HG03469 (cell line): Measurements from ENCODE around the gene MAGI2.

ENCODE experiments used
- ATAC-seq: cut with Tn5 transposase; IDR thresholded peaks from one replicate; pipeline ENCODE4 v1.9.1; 2021; ENCODE audit warnings: mild to moderate bottlenecking, moderate library complexity, moderate number of reproducible peaks; ENCODE audit not compliant: unreplicated experiment

Gene MAGI2

DNA sequence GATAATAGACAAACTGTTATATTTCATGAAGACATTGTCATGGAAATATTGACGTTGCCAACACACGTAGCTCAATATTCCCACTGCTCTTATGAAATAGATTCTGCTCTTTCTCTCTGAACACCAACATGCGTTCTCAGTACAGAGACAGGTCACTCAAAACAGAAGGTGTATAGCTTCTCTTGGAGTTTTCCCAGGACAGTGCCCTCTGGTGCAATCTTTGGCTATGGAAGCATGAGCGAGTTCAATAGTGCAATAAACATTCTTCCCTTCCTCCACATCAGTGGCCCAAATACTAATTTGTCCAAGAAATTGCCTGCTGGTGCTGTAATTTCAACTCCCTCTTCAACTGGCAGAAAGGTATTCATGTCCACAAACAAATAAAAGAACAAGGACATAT lies 145.3 kb downstream of the MAGI2 start:
- ATAC-seq = no peak

DNA sequence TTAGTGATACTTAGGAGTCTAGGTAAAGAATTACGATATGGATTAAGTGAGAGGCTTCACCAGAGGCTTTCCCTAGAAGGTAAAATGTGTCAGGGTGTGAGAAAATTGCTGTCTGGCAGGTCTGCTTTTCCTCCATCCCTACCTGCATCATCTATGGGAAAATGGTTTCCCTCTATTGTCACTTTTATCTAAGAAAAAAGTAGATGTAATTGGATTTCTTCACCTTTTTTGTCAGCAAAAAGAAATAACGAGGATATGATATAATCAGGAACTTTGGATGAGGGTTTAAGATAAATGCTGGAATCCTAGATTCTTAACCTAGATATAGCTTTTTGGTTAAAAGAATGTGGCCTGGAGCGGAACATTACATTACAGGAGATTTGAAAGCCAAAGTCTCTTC lies 146.1 kb downstream of the MAGI2 start:
- no peak for ATAC-seq

DNA sequence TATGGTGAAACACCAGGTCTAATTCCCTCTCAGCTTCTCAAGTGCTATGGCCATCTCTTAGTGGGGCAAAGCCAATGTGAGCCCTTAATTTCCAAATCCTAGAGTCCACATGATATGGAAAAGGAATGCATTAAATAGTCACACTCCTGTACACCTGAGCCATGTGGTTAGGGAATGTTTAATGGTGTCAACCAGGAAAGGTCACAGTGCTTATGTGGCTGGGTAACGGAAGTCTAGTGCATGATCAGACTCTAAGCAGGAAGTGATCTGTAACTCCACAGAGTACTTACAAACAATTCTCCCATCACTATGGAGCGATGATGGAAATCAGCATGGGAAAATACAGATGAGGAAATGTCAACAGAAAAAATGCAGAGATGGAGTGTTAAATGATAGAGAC lies 148.8 kb downstream of the MAGI2 start:
- ATAC-seq = no peak

DNA sequence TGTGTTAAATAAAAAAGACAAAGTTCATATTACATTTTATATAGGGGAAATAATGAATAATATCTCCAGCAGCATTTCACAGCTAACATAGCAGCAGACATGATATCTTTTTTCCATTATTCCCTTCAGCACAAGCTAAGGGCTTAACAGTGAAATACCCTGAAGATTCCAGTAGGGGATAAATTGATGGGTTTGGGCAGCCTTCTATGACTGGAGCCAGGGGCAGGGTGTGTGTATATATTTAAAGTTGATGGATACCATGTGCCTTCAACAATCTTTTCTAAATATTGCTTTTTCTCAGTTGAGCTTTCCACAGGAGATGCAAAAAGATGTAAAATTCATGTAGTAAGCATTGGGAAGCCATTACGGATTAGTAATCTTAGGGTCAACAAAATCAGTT lies 151.2 kb downstream of the MAGI2 start:
- no peak for ATAC-seq

DNA sequence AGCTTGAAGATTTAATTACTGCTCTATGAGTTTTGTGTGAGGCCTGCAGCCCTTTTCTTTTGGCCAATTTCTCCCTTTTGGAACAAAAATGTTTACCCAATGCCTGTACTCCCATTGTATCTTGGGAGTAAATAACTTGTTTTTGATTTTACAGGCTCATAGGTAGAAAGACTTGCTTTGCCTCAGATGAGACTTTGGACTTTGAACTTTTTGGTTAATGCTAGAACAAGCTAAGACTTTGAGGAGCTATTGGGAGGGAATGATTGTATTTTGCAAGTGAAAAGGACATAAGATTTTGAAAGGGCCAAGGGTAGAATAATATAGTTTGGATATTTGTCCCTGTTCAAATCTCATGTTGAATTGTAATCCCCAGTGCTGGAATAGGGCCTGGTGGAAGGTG lies 152.0 kb downstream of the MAGI2 start:
- ATAC-seq = no peak

DNA sequence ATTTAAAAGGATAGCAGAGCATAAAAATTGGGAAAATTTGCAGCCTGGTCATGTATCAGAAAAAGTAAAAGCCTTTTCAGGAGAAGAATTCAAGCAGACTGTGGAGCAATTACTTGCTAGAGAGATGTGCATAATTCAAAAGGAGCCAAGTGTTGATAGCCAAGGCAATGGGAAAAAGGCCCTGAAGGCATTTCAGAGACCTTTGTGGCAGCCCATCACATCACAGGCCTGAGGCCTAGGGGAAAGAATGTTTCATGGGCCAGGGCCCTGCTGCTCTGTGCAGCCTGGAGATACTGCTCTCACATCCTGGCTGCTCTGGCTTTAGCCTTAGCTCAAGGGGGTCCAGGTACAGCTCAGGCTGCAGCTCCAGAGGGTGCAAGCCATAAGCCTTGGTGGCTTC lies 152.9 kb downstream of the MAGI2 start:
- ATAC-seq = no peak

DNA sequence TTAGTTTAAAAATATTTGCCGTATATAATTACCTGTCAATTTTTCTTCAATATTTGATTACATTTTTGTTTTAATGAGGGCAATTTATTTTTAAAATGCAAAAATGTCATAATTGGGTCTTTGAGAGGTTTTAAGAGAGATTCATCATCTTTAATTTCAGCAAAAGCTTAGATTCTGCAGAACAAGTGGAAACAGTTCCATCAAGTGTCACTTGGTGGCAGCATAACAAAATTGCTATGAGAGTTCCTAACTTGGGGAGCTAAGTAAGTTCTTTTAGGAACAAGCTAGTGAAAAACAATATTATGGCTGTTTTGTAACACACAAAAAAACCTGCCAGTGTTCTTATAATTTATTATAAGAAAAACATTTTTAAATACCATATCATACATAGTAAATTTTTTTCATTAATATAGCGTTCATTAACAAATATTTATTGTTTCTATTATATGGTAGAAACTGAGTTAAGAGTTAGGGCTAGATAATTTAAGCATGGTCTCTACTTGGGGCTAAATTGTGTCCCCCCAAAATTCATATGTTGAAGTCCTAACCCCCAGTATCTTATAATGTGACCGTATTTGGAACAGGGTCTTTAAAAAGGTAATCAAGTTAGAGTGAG lies 155.2 kb downstream of the MAGI2 start:
- ATAC-seq = no peak

DNA sequence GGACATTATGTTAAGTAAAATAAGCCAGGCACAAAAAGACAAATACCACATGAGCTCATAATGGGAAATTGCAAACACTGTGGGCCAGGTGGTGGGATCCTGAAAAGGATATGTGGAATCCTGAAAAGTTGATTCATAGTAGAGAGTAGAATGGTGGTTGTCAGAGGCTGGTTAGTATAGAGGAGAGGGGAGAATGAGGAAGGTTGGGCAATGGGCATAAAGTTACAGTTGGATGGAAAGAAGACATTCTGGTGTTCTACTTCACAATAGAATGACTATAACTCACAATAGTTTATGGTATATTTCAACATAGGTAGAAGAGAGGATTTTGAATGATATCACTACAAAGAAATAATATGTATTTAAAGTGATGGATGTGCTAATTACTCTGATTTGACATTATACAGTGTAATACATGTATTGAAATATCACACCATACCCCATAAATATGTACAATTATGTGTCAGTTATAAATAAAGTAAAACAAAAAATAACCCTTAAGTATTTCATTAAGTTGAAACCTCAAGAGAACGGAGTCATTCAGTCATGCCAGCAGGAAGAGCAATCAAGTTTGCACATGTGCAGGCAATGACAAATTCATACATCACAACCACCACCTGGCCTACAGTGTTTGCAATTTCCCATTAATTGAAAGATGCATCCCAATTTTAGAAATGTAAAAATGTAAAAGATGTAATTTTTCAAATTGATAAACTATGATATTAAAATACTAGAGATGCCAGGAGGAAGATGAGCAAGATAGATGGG lies 156.7 kb downstream of the MAGI2 start:
- no peak for ATAC-seq

DNA sequence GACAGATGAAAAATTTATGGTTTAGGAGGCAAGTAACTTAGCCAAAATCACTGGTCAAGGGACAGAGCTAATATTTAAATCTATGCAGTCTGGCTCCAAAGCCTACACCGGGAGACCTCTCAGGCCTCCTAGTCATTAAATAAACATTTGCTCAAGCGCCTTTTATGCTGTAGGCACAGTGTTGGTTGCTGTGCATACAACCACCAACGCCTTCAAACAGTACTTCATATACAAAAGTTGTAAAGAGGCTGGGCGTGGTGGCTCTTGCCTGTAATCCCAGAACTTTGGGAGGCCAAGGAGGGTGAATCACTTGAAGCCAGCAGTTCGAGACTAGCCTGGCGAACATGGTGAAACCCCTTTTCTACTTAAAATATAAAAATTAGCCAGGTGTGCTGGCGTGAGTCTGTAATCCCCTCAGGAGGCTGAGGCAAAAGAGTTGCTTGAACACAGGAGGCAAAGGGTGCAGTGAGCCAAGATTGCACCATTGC lies 159.8 kb downstream of the MAGI2 start:
- ATAC-seq = no peak

DNA sequence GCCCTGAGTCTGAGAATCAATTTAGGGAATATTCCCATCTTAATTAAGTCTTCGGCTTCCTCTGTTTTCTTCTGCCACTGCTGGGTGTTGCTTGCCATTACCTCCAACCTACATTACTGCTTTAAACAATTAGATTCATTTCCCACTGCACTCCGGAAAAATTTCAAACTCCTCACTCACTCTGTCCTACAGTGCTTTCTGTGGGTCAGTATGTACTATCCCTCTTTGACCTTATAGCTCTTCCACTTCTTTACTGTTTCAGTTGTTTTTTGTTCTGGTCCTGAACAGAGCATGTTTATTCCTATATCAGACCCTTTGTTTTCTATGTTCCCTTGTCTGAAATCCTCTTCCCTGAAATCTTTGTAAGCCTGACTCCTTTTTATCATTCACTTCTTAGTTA lies 160.6 kb downstream of the MAGI2 start:
- ATAC-seq = no peak

DNA sequence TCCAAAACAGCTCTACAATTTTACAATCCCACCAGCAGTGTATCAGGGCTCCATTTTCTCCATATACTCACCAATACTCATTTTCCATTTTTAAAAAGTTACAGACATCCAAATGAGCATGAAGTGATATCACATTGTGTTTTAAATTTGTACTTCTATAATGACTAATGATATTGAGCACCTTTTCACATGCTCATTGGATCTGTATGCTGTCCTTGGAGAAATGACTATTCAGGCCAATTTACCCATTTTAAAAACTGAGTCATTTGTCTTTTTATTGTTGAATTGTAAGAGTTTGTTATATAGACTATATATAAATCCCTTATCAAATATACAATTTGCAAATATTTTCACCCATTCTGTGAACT lies 162.0 kb downstream of the MAGI2 start:
- no peak for ATAC-seq

DNA sequence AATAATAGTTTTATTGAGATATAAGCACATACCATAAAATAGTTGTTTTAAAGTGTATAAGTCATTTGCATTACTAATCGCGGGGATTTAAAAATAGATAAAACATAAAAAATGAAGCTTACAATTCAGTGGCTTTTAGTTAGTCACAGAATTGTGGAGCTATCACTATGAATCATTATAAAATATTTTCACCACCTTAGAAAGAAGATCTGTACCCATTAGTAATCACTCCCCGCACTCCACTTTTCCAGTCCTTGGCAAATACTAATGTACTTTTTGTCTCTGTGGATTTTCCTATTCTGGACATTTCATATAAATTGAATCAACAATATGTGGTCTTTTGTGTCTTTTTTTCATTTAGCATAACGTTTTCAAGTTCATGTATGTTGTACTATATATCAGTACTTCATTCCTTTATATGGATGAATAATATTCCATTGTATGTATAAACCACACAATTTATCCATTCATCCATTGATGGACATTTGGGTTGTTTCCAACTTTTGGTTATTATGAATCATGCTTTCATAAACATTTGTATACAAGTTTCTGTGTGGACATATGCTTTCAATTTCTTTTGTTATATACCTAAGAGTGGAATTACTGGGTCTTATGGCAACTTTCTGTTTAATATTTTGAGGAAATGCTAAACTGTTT lies 162.5 kb downstream of the MAGI2 start:
- no peak for ATAC-seq

DNA sequence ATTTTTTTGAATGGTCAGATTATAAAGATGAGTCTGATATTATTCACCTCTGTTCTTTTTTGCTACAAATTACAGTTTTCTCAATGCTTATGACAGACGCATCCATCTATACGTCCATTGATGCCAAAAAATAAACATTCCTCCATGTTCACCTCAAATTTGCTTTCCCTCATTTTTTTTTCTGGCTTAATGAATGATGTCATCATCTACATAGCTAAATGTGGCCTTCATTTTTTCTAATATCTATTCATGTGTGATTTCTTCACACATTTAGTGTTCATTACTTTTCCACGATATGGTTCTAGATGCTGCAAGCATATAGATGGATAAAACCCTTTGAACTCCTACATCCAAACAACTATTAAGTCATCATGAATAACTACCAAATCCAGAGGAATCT lies 163.1 kb downstream of the MAGI2 start:
- no peak for ATAC-seq

DNA sequence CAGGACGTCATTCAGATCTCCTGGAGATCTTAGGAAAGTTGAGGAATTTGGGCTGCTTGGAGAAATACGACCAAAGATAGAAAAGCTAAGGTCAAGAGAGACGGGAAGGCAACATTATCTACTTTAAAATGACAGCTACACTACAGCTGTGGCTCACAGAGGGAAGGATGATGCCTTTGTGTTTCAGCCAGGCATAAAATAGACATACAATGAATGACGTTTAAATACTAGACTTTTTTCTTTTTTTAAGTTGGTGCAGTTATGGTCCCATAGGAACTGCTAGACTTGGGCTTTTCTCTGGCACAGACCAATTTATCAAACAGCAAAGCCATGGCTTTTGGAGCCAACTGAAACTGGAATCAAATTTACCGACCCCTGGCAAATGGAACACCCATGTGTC lies 164.8 kb downstream of the MAGI2 start:
- ATAC-seq = no peak

DNA sequence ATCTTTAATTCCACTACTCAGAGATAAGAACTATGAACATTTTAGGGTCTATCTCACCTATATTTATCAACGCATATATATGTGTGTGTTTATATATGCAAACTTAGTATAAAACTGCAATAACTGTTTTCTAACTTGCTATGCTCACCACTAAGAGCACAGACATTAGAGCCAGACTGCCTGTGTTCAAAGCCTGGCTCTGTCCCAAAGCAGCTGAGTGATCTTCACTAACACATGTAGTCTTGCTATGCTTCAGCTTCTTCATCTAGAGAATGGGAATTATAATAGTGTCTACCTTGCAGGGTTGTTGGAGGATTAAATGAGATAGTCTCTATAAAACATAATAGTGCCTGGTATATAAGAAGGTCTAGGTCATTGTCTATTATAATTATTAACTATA lies 165.5 kb downstream of the MAGI2 start:
- ATAC-seq = no peak

DNA sequence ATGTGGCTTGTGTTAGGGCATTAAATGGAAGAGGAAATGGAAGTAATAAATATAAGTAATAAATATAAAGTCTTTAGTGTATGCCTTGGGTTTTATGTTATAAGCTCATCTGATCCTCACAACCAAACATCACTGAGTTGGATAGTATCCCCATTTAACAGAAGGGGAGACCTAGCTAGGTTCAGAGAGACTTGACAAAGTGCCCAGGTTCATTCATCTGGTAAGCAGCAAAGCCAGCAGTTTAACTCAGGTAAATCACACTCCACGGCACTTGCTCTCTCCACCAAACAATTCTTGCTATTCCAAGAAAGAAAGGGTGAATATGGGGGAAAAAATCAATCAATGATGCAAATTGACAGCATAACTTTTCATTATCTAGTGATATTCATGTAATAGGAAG lies 167.3 kb downstream of the MAGI2 start:
- no peak for ATAC-seq

DNA sequence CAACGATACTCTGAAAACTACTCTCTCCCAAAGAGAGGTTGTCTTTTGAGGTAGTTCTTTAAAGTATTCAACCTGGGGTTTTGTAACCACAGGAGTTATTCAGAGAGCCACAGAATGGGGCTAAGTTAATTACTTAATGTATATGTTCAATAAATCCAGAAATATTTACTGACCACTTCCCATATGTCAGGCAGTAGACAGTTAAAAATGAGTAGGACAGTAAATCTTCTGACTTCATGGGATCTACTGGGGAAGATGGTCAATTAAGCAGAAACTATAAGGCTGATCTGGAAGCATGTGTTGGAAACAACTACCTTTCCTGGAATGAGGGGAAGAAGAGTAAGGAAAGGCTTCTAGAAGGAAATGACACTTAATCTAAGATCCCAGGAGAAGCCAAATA lies 167.7 kb downstream of the MAGI2 start:
- ATAC-seq = no peak

DNA sequence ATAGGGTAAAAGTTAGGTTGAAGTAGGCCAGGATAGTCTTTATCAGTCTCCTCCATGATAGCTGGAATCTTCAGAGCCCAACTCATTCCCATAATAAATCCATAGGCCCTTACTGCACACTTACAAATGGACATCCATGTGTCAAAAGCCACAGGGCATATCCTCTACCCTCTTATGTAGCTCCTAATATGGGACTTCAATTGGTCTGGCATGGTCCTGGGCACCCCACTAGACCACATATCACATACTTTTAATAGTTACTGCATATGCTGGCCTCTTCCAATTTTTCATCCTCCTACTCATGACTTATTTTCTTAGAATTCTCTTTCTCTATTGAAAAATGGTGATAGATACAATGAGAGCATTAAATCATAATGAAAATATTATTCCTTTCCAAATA lies 169.3 kb downstream of the MAGI2 start:
- ATAC-seq = no peak

DNA sequence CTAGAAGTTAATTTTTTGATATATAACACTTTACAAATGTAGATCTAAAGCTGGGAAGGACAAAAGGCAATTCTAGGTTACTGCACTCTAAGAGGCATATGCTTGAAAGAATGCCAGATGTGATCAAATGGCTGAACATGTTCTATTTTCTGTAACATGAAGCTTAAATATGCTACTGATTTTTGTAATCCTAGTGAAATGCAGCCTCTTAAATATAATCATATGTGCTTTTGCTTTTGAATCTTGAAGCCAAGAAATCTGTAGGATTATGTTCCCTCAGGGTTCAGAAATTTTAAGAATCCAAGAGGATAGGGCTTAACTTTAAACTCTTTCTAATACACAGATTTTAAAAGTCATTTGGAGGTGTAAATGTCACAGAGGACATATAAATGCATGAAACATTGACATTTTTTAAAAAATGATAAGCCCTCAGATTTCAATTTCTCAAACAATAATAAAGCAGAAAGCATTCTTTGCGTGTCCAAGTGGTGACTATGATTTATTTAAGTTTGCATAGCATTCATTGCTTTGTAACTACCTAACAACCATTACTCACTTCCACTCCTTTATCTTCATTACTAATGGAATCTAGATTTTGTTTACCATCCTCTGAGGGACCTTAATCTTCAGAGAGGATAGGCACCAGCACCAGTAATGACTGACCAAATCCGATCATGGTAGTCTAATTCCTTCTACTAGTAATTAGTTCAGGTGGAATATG lies 170.4 kb downstream of the MAGI2 start:
- ATAC-seq = no peak

DNA sequence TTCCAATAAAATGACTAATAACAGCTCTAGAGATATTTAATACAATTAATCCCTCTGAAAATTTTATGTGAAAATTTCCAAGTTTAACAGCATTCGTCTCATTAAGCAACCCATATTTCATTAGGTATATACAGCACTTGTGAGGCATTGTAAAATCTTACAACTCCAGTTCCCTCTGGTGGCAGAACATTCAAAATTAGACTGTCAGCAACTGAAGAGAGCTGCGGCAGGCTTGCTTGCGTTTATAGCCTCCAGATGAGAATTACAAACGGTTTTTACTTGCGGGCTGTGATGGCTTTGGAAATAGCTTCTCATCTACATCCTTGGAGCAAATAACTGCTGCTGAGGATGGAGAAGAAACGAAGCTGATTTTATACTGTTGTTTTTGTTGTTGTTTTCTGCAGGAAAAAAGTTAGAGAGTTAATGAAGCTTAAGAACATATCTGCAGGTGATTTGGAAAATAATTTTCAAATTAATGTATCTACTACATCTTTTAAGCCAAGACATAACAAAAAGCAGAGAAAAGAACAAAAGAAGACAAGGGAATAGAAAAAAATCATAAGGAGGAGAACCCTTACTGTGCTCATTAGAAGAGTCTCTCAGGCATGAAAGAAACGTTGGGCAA lies 171.3 kb downstream of the MAGI2 start:
- ATAC-seq = no peak

DNA sequence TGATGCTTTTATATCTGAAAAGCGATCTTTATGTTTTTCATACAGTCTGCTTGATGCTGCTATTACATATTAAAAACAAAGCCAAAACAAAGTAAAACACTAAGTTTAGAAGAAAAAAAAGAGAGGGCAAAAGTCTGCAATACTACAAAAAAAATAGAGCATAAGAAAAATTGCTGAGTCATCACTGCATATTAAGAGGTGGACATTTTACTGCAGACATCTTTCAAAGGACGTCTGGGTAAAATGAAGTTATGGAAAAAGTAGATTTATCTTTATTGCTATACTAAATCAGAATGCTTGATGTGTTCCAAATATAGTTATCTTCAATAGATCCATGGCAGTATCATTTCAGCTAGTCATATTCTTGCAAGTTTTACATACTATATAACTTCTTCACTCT lies 172.0 kb downstream of the MAGI2 start:
- ATAC-seq = no peak
